ENCODE data around the gene RETREG3.

Gene RETREG3

GRCh38 chr17:42537826-42538451 is 71.2 kb downstream of the RETREG3 start:
- TF ChIP-seq, protein P1, sequence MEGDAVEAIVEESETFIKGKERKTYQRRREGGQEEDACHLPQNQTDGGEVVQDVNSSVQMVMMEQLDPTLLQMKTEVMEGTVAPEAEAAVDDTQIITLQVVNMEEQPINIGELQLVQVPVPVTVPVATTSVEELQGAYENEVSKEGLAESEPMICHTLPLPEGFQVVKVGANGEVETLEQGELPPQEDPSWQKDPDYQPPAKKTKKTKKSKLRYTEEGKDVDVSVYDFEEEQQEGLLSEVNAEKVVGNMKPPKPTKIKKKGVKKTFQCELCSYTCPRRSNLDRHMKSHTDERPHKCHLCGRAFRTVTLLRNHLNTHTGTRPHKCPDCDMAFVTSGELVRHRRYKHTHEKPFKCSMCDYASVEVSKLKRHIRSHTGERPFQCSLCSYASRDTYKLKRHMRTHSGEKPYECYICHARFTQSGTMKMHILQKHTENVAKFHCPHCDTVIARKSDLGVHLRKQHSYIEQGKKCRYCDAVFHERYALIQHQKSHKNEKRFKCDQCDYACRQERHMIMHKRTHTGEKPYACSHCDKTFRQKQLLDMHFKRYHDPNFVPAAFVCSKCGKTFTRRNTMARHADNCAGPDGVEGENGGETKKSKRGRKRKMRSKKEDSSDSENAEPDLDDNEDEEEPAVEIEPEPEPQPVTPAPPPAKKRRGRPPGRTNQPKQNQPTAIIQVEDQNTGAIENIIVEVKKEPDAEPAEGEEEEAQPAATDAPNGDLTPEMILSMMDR (IDR thresholded peaks at IDR 0.05) = no peak

DNA sequence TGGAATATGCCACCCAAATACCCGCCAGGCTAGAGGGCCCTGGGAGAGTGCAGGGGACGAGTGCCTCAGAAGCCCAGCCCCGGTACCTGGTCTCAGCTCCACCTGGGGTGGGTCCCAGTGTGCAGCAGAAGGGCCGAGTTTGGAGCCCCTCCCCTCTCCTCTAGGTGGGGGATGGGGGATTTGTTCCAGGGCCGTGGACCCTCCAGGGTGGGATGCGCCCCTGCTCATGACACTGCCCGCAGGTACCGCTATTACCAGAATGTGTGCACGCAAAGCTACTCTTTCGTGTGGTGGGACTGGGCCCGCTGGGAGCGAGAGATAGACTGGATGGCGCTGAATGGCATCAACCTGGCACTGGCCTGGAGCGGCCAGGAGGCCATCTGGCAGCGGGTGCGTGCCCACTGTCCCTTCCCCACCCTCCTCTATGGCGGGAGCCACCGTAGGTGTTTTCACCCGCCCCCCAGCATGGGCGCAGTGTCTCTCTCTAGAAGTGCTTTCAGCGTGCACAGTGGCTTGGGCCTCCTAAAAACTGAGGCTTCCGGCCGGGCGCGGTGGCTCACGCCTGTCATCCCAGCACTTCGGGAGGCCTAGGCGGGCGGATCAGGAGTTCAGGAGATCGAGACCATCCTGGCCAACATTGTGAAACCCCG is 71.9 kb downstream of the RETREG3 start:
- TF ChIP-seq, protein P1 (IDR thresholded peaks at IDR 0.05) = no peak

DNA sequence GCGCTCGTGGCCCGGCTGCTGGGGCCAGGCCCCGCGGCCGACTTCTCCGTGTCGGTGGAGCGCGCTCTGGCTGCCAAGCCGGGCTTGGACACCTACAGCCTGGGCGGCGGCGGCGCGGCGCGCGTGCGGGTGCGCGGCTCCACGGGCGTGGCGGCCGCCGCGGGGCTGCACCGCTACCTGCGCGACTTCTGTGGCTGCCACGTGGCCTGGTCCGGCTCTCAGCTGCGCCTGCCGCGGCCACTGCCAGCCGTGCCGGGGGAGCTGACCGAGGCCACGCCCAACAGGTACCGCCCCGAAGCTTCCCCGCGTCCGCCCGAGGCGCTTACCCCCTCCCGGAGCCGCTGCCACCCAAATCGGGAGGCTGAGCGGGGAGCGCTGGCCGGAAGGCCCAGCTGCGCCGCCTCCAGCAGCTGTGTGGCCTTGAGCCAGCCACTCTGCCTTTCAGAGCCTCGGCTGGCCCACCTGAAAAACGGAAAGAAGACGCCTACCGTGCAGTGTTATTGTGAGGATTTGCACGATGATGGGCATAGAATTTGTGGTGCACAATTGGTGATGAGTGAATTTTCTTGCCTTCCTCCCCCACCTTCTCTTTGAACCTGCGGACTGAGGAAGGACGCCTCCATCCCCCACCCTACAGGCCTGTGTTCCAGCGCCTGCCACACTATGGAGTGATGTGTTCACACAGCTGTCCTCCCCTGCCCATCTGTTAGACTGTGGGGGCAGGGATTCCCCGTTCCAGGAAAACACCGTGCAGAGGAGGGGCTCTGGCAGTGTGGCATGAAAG is 72.6 kb downstream of the RETREG3 start:
- TF ChIP-seq, protein P1 (IDR thresholded peaks at IDR 0.05) = no peak

- TF ChIP-seq, protein P1 (IDR thresholded peaks at IDR 0.05) = no peak
Observed at GRCh38 chr17:42536048-42536371, 73.2 kb downstream of the RETREG3 start, which contains the start of gene NAGLU. Gene NAGLU (plus strand): TSS chr17:42536241. CDS start chr17:42536273, 32 bp downstream.

- TF ChIP-seq, protein P1 (IDR thresholded peaks at IDR 0.05) = no peak
Observed at GRCh38 chr17:42535155-42536047, 73.8 kb downstream of the RETREG3 start.

DNA sequence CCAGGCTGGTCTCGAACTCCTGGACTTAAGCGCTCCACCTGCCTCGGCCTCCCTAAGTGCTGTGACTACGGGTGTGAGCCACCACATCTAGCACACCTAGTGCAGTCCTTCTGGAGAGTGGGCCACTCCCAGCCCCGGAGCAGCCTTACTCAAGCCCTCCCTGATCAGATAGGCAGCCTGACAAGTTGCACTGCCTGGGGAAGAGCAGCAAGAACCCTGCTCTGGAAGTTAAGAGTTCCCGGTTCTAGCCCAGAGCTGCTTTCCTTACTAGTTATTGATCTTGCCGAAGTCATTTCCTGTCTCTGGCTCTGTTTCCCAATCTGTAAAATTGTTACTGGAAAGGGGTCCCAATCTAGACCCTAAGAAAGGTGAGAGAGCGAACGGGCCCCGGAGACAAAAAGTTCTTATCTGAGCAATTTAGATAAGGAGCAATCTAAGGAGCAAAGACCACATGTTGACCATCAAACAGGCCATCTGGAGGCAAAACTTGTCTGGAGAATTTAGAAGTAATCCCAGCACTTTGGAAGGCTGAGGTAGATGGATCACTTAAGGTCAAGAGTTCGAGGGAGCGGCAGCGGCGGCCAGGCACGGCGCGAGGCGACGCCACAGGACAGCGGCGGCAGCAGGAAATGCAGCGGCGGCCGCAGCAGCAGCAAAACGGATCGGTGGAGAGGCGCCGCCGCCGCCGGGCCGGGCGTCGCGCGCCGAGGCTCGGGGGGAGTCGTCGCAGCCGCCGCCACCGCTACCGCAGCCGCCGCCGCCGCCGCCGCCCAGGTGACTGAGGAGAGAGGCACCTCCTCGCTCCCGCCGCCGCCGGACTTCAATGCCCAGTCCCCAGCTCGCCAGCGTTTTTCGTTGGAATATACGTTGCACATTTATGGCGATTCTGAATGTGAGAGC is 77.5 kb downstream of the RETREG3 start:
- TF ChIP-seq, protein P1 (IDR thresholded peaks at IDR 0.05) = peak; percentile 50; the same call in 1 of the 2 replicates
